HCT116 (cell line): Measurements from ENCODE around the gene IQCH. TPM values are rescaled to one million over a fixed set of nuclear protein-coding genes. Genes with fewer than 3 reads are reported as not detected.

Source experiments
- ATAC-seq: fragments of 200-7000 bp; cut with Tn5 transposase; 2 replicates; pipeline ENCODE4 v1.9.1; 2020; ENCODE audit warnings: mild to moderate bottlenecking, moderate library complexity
- BruUV-seq: library from RNA; stranded (reverse); fragments of 400-500 nt; replicated peaks from 2 replicates; lab custom pipeline; 2021; lab: Mats Ljungman, UMichigan
- CTCF ChIA-PET: fragments of 300-600 bp; sonication (Branson Sonifier 250); formaldehyde crosslinking; loops from one replicate; lab custom pipeline; 2021; ENCODE audit warnings: antibody characterized with exemption; lab: Charles Lee
- POLR2A ChIA-PET: fragments of 300-600, 350-600 bp; sonication (Branson Sonifier 250); formaldehyde crosslinking; loops from one replicate; lab custom pipeline; 2021; ENCODE audit warnings: antibody characterized with exemption; lab: Charles Lee
- RAD21 ChIA-PET, 2 experiments: fragments of 300-600 bp; sonication (Branson Sonifier 250); formaldehyde crosslinking; loops; one replicate each; lab custom pipeline; 2023; ENCODE audit warnings: low total read pairs in 2 of 2; ENCODE audit not compliant: uncharacterized antibody in 2 of 2, unreplicated experiment in 2 of 2, low non-redundant PET in 1 of 2; lab: Charles Lee
- DNase-seq: peaks from one replicate; pipeline ENCODE4 v3.0.0-alpha.2; 2010; ENCODE audit warnings: low read depth, low spot score
- H2AFZ ChIP-seq: fragments of 200-600 bp; shearing (Covaris generic), sonication (generic); 2 replicates; pipeline ENCODE4 v1.6.1; 2017; ENCODE audit warnings: low read depth, mixed run types, mixed read lengths, antibody characterized with exemption, low read length; ENCODE audit not compliant: poor library complexity, severe bottlenecking
- H3K27ac ChIP-seq: 2 replicates; pipeline ENCODE4 v1.5.1; 2012; ENCODE audit warnings: low read depth, low read length
- H3K27me3 ChIP-seq: fragments of 200-600 bp; sonication (generic); 2 replicates; pipeline ENCODE4 v1.6.1; 2016; ENCODE audit warnings: mixed run types, low read length, mixed read lengths; ENCODE audit not compliant: insufficient read depth
- H3K36me3 ChIP-seq, 2 experiments: fragments of 200-500 bp in 1 of 2; fragments of 200-600 bp in 1 of 2; sonication (Bioruptor generic) in 1 of 2; sonication (generic) in 1 of 2; 2 replicates each; pipeline versions ENCODE4 v1.5.1 to v1.6.1; 2014 to 2016; ENCODE audit warnings: low read length in 2 of 2, inconsistent platforms in 1 of 2, mixed read lengths in 1 of 2, mixed run types in 1 of 2; ENCODE audit not compliant: insufficient read depth in 2 of 2, control insufficient read depth in 1 of 2
- H3K4me1 ChIP-seq, 2 experiments: fragments of 200-600 bp in 1 of 2; sonication (generic) in 1 of 2; 2 replicates each; pipeline versions ENCODE4 v1.5.1 to v1.6.1; 2012 to 2017; ENCODE audit warnings: low read length in 2 of 2, inconsistent platforms in 1 of 2, mild to moderate bottlenecking in 1 of 2, mixed read lengths in 1 of 2, mixed run types in 1 of 2, moderate library complexity in 1 of 2; ENCODE audit not compliant: insufficient read depth in 2 of 2, control insufficient read depth in 1 of 2
- H3K4me2 ChIP-seq: fragments of 200-600 bp; sonication (generic); 2 replicates; pipeline ENCODE4 v1.6.1; 2017; ENCODE audit warnings: mixed run types, low read length, mixed read lengths
- H3K4me3 ChIP-seq, 2 experiments: fragments of 200-600 bp in 1 of 2; sonication (generic) in 1 of 2; replicated peaks in 1 of 2; 2 replicates each; pipeline ENCODE4 v1.5.1; 2011 to 2016; ENCODE audit warnings: low read length in 2 of 2, control low read depth in 1 of 2, low read depth in 1 of 2, mild to moderate bottlenecking in 1 of 2, mixed read lengths in 1 of 2, mixed run types in 1 of 2
- H3K79me2 ChIP-seq: fragments of 200-600 bp; sonication (generic); 2 replicates; pipeline ENCODE4 v1.6.1; 2017; ENCODE audit warnings: mild to moderate bottlenecking, mixed run types, low read length, moderate library complexity, mixed read lengths; ENCODE audit not compliant: insufficient read depth
- H3K9ac ChIP-seq: fragments of 200-600 bp; sonication (generic); 2 replicates; pipeline ENCODE4 v1.6.1; 2016; ENCODE audit warnings: low read length, mixed read lengths
- H3K9me2 ChIP-seq: fragments of 200-600 bp; sonication (generic), shearing (Covaris generic); 2 replicates; pipeline ENCODE4 v1.6.1; 2017; ENCODE audit warnings: mixed run types, mild to moderate bottlenecking, moderate library complexity; ENCODE audit not compliant: insufficient read depth
- H3K9me3 ChIP-seq, 2 experiments: fragments of 200-500 bp in 1 of 2; fragments of 200-600 bp in 1 of 2; sonication (Bioruptor generic) in 1 of 2; sonication (generic) in 1 of 2; 2 replicates each; pipeline ENCODE4 v1.6.1; 2014 to 2017; ENCODE audit warnings: low read length in 2 of 2, mixed read lengths in 2 of 2, inconsistent platforms in 1 of 2, low read depth in 1 of 2, mild to moderate bottlenecking in 1 of 2, mixed run types in 1 of 2, moderate library complexity in 1 of 2; ENCODE audit not compliant: control insufficient read depth in 1 of 2, insufficient read depth in 1 of 2
- H4K20me1 ChIP-seq: fragments of 200-600 bp; sonication (generic), shearing (Covaris generic); 2 replicates; pipeline ENCODE4 v1.6.1; 2017; ENCODE audit warnings: mixed run types, mild to moderate bottlenecking, moderate library complexity; ENCODE audit not compliant: insufficient read depth
- FOSL1 ChIP-seq: IDR thresholded peaks from 2 replicates; pipeline ENCODE4 v1.6.1; 2012; ENCODE audit warnings: low read depth
- RAD21 ChIP-seq: IDR thresholded peaks from 2 replicates; pipeline ENCODE4 v1.6.1; 2012; ENCODE audit warnings: low read depth, mild to moderate bottlenecking
- SIN3A ChIP-seq: IDR thresholded peaks from 2 replicates; pipeline ENCODE4 v1.6.1; 2012; ENCODE audit warnings: low read depth
- TCF7L2 ChIP-seq: IDR thresholded peaks from 2 replicates; pipeline ENCODE4 v1.7.0; 2011; ENCODE audit warnings: borderline replicate concordance, inconsistent platforms; ENCODE audit not compliant: insufficient read depth, insufficient read length; ENCODE audit errors: extremely low read depth
- YY1 ChIP-seq: IDR thresholded peaks from 2 replicates; pipeline ENCODE4 v1.6.1; 2011; ENCODE audit warnings: low read length, low read depth, moderate library complexity, mild to moderate bottlenecking; ENCODE audit not compliant: insufficient replicate concordance; ENCODE audit errors: extremely low read depth
- ZFX ChIP-seq: fragments of 450-650 bp; IDR thresholded peaks from 2 replicates; pipeline ENCODE4 v1.6.1; 2017
- ZNF274 ChIP-seq: fragments of 200-500 bp; sonication (Bioruptor generic); IDR thresholded peaks from 2 replicates; pipeline ENCODE4 v1.6.1; 2014; ENCODE audit warnings: mild to moderate bottlenecking, low read depth, low read length, inconsistent platforms
- intact Hi-C: fragments of 100-400 bp; cut with micrococcal nuclease; formaldehyde crosslinking; loops from 2 replicates; pipeline ENCODE4 v1.10.0; 2022
- total RNA-seq: library from RNA; stranded (reverse); gene quantifications from one replicate; pipeline ENCODE4 v1.2.1, GENCODE V29; 2021; ENCODE audit not compliant: unreplicated experiment
- TF ChIP-seq, protein P1 (sequence below): IDR thresholded peaks from 2 replicates; pipeline ENCODE4 v1.6.1; 2012

Gene IQCH
- total RNA-seq, 1 experiment from 2014 or later: 4.6 TPM

DNA sequence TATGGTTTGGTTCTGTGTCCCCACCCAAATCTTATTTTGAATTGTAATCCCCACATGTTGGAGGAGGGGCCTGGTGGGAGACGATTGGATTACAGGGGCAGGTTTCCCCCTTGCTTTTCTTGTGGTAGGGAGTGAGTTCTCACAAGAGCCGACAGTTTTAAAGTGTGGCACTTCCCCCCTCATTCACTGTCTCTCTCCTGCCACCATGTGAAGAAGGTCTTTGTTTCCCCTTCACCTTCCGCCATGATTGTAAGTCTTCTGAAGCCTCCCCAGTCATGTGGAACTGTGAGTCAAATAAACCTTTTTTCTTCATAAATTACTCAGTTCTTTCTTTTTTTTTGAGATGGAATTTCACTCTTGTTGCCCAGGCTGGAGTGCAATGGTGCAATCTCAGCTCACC, 124.9 kb downstream of the IQCH start:
- H3K9ac ChIP-seq: no peak overlapping the region
- H3K79me2 ChIP-seq: no peaks in the 10 kb centered on the region
- H2AFZ ChIP-seq: no peak overlapping the region
- H3K9me2 ChIP-seq: no peaks in the 10 kb centered on the region
- no peaks in the 10 kb centered on the region for H3K9me3 ChIP-seq
- DNase-seq (no peak), ATAC-seq (no peak)
- H3K27ac ChIP-seq: no peak overlapping the region
- H3K36me3 ChIP-seq: no peaks in the 10 kb centered on the region
- H3K4me2 ChIP-seq: no peak overlapping the region
- RAD21 ChIA-PET: no interaction called here
- CTCF ChIA-PET: no interaction called here
- H3K4me1 ChIP-seq: no peaks in the 10 kb centered on the region
- TF ChIP-seq ZFX (no peak), YY1 (no peak), SIN3A (no peak), ZNF274 (no peak), FOSL1 (no peak), TCF7L2 (no peak), RAD21 (no peak)
- POLR2A ChIA-PET: no interaction called here
- H3K27me3 ChIP-seq: no peaks in the 10 kb centered on the region
- no peak overlapping the region for H3K4me3 ChIP-seq
- BruUV-seq: no TSS peak
- no peaks in the 10 kb centered on the region for H4K20me1 ChIP-seq
- intact Hi-C loops: no loop called here

DNA sequence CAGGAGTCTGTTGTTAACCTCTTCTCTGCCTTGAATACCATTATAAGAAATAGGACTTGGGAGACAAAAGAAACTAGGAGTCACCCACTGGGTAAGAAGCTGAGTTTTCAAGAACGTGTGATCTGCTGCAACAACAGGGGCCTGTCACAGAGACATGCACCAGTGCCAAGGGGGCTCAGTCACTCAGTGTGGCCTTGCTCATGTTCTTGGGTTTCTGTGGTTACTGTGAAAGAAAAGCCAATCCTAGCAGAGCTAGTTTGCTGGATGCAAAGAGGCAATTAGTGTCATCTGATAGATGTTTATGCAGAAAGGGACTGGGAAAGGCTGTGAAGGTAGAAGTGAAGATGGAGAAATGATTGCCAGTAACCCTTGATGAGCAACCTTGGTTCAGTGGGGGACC, 126.3 kb downstream of the IQCH start:
- intact Hi-C loops: loop anchor here (10.0 kb wide), 1 partner anchor 454 kb away; no protein-coding TSS in a partner anchor

More for the DNA sequence above, 126.3 kb downstream of the IQCH start:
- POLR2A ChIA-PET: no interaction called here
- DNase-seq (no peak), ATAC-seq (no peak)
- RAD21 ChIA-PET: no interaction called here
- H3K9me3 ChIP-seq: no peaks in the 10 kb centered on the region
- H3K4me2 ChIP-seq: no peak overlapping the region
- H3K9ac ChIP-seq: no peak overlapping the region
- TF ChIP-seq, protein P1, sequence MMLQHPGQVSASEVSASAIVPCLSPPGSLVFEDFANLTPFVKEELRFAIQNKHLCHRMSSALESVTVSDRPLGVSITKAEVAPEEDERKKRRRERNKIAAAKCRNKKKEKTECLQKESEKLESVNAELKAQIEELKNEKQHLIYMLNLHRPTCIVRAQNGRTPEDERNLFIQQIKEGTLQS: no peak
- TF ChIP-seq SIN3A: no peak
- no peak overlapping the region for H3K27ac ChIP-seq
- no peaks in the 10 kb centered on the region for H3K9me2 ChIP-seq
- no peak overlapping the region for H3K4me3 ChIP-seq
- H2AFZ ChIP-seq: no peak overlapping the region
- no peaks in the 10 kb centered on the region for H3K36me3 ChIP-seq
- no TSS peak for BruUV-seq
- no peaks in the 10 kb centered on the region for H3K79me2 ChIP-seq
- no peaks in the 10 kb centered on the region for H4K20me1 ChIP-seq
- CTCF ChIA-PET: no interaction called here
- H3K27me3 ChIP-seq: no peaks in the 10 kb centered on the region
- no peaks in the 10 kb centered on the region for H3K4me1 ChIP-seq
